K562 (cell line): ENCODE results near the gene ALCAM. TPM values are rescaled to one million over a fixed set of nuclear protein-coding genes. Genes with fewer than 3 reads are reported as not detected.

Experiments used
- ATAC-seq: fragments of 200-7000 bp; cut with Tn5 transposase; 3 replicates; pipeline ENCODE4 v1.9.1; 2020; ENCODE audit warnings: moderate library complexity
- BruUV-seq: library from RNA; stranded (reverse); fragments of 400-500 nt; replicated peaks from 2 replicates; lab custom pipeline; 2021; lab: Mats Ljungman, UMichigan
- CTCF ChIA-PET: fragments of 300-600 bp; formaldehyde crosslinking; extraction: SDS; loops from one replicate; lab custom pipeline; 2021; ENCODE audit warnings: low intra/inter-chr PET ratio; lab: Yijun Ruan, JAX
- POLR2A ChIA-PET: fragments of 300-600, 350-650 bp; sonication (Branson Sonifier 250); formaldehyde crosslinking; extraction: SDS; loops from one replicate; lab custom pipeline; 2021; ENCODE audit warnings: antibody characterized with exemption, inconsistent platforms; lab: Yijun Ruan, JAX
- DNase-seq, 4 experiments: peaks; one replicate each; pipeline versions ENCODE4 v3.0.0 to v3.0.0-alpha.2; 2011 to 2018; ENCODE audit warnings: low spot score in 3 of 4, mixed read lengths in 3 of 4; ENCODE audit errors: extremely low read depth in 1 of 4
- FAIRE-seq: peaks from 2 replicates; lab custom pipeline; 2011; peaks lifted over from hg19 to GRCh38; lab: Jason Lieb, UNC
- H2AFZ ChIP-seq: 2 replicates; pipeline ENCODE4 v1.6.0; 2011; ENCODE audit warnings: low read depth, low read length, control low read depth, inconsistent platforms
- H3K27ac ChIP-seq: fragments of 200-600 bp; 3 replicates; pipeline ENCODE4 v1.8.0; 2011; ENCODE audit warnings: low read depth, mild to moderate bottlenecking, control low read depth, inconsistent platforms, low read length, moderate library complexity, mixed read lengths; ENCODE audit errors: extremely low read depth
- H3K27me3 ChIP-seq, 2 experiments: fragments of 300-600 bp in 1 of 2; 2 replicates in 1 of 2; 3 replicates in 1 of 2; pipeline versions ENCODE4 v1.6.0 to v1.8.0; 2011; ENCODE audit warnings: inconsistent platforms in 2 of 2, low read length in 2 of 2, mild to moderate bottlenecking in 1 of 2, mixed read lengths in 1 of 2, moderate library complexity in 1 of 2; ENCODE audit not compliant: control insufficient read depth in 2 of 2, insufficient read depth in 2 of 2
- H3K36me3 ChIP-seq: fragments of 300-600 bp; 3 replicates; pipeline ENCODE4 v1.8.0; 2011; ENCODE audit warnings: mild to moderate bottlenecking, low read length, inconsistent platforms; ENCODE audit not compliant: control insufficient read depth, insufficient read depth
- H3K4me1 ChIP-seq, 2 experiments: fragments of 200-600 bp in 1 of 2; replicated peaks in 1 of 2; 2 replicates in 1 of 2; 3 replicates in 1 of 2; pipeline versions ENCODE4 v1.5.1 to v1.8.0; 2011; ENCODE audit warnings: inconsistent platforms in 2 of 2, low read length in 2 of 2, mild to moderate bottlenecking in 1 of 2, mixed read lengths in 1 of 2, moderate library complexity in 1 of 2; ENCODE audit not compliant: control insufficient read depth in 2 of 2, insufficient read depth in 2 of 2
- H3K4me2 ChIP-seq: 2 replicates; pipeline ENCODE4 v1.6.1; 2011; ENCODE audit warnings: low read length, control low read depth, inconsistent platforms, mixed read lengths; ENCODE audit not compliant: insufficient read depth
- H3K4me3 ChIP-seq: fragments of 200-600 bp; sonication (generic), shearing (Covaris generic); 2 replicates; pipeline ENCODE4 v1.5.1; 2016; ENCODE audit warnings: control low read depth, inconsistent platforms
- H3K79me2 ChIP-seq: fragments of 200-600 bp; 3 replicates; pipeline ENCODE4 v1.8.0; 2011; ENCODE audit warnings: low read length, inconsistent platforms; ENCODE audit not compliant: control insufficient read depth, insufficient read depth
- H3K9ac ChIP-seq, 2 experiments: 2 replicates each; pipeline versions ENCODE4 v1.6.0 to v1.6.1; 2011; ENCODE audit warnings: low read depth in 2 of 2, low read length in 2 of 2, control low read depth in 1 of 2, inconsistent platforms in 1 of 2, mild to moderate bottlenecking in 1 of 2, mixed read lengths in 1 of 2; ENCODE audit not compliant: insufficient read depth in 1 of 2
- H3K9me1 ChIP-seq: one replicate; pipeline ENCODE4 v1.6.0; 2011; ENCODE audit warnings: inconsistent platforms, mild to moderate bottlenecking, low read length, moderate library complexity; ENCODE audit not compliant: control insufficient read depth, insufficient read depth
- H3K9me3 ChIP-seq: replicated peaks from 2 replicates; pipeline ENCODE4 v1.5.1; 2011; ENCODE audit warnings: low read depth, low read length, inconsistent platforms; ENCODE audit not compliant: control insufficient read depth, insufficient read depth
- H4K20me1 ChIP-seq: replicated peaks from 2 replicates; pipeline ENCODE4 v1.6.1; 2011; ENCODE audit warnings: low read length, inconsistent platforms, mixed read lengths; ENCODE audit not compliant: control insufficient read depth, insufficient read depth
- HOXB6 ChIP-seq: fragments of 250-450 bp; sonication (Bioruptor Pico); IDR thresholded peaks from 2 replicates; pipeline ENCODE4 v1.5.1; 2022; ENCODE audit warnings: mild to moderate bottlenecking, borderline replicate concordance
- MCM5 ChIP-seq: fragments of 450-650 bp; IDR thresholded peaks from 2 replicates; pipeline ENCODE4 v1.6.1; 2016; ENCODE audit warnings: low read depth
- TBL1XR1 ChIP-seq, 2 experiments: IDR thresholded peaks; 2 replicates each; pipeline ENCODE4 v1.6.1; 2012; ENCODE audit warnings: improper control_type of control experiment in 2 of 2, low read length in 2 of 2, mild to moderate bottlenecking in 1 of 2
- TCF7L2 ChIP-seq: fragments of 150-350 bp; IDR thresholded peaks from 2 replicates; pipeline ENCODE4 v1.6.1; 2016; ENCODE audit warnings: low read depth, mild to moderate bottlenecking, low read length, moderate library complexity
- TFAM ChIP-seq: fragments of 250-450 bp; sonication (Bioruptor Pico); conservative IDR thresholded peaks from 2 replicates; pipeline ENCODE4 v1.5.0; 2021; ENCODE audit warnings: mild to moderate bottlenecking, moderate library complexity
- ZNF175 ChIP-seq: fragments of 200-800 bp; sonication (Bioruptor generic); IDR thresholded peaks from 2 replicates; pipeline ENCODE4 v1.6.1; 2016; ENCODE audit warnings: low read depth, mild to moderate bottlenecking, missing genetic modification characterization, missing compliant biosample characterization
- WGBS: fragments of 100-300 bp; shearing (Covaris generic); methylation state at CpG from one replicate; pipeline ENCODE4 v1.1.6; 2016; ENCODE audit warnings: low coverage, mixed read lengths; ENCODE audit not compliant: insufficient coverage; ENCODE audit errors: missing lambda C conversion rate; 5-methylcytosine and 5-hydroxymethylcytosine counted together
- in situ Hi-C: fragments of 300-500 bp; cut with MboI; formaldehyde crosslinking; loops from 4 replicates; pipeline ENCODE4 v1.15.0; 2018; ENCODE audit warnings: inconsistent platforms, mixed read lengths
- intact Hi-C: fragments of 100-400 bp; cut with micrococcal nuclease; formaldehyde crosslinking; loops from 2 replicates; pipeline ENCODE4 v1.14.2; 2022
- polyA plus RNA-seq, 8 experiments: library from polyadenylated mRNA; depleted of rRNA in 4 of 8; stranded (reverse) in 5 of 8; unstranded in 3 of 8; fragments of >200 nt; fragmentation: Nextera tagmentation in 2 of 8; fragmentation: Illumina TruSeq in 1 of 8; extraction: Ambion mirVana in 2 of 8; extraction: Trizol in 1 of 8; gene quantifications; 2 replicates each; pipeline versions ENCODE4 v1.2.1 to v1.2.3, GENCODE V29; 2011 to 2014; ENCODE audit warnings: inconsistent platforms in 1 of 8, missing spikeins in 1 of 8
- total RNA-seq, 7 experiments: library from RNA; depleted of rRNA in 6 of 7; stranded (reverse); fragments of >200 nt in 6 of 7; fragmentation: Illumina TruSeq in 2 of 7; extraction: Trizol in 2 of 7; gene quantifications; 2 replicates each; pipeline versions ENCODE4 v1.2.1 to v1.2.3, GENCODE V29; 2011 to 2021; ENCODE audit warnings: low replicate concordance in 1 of 7
- TF ChIP-seq, protein P1 (sequence below), 2 experiments: fragments of 450-650 bp in 1 of 2; sonication (generic) in 1 of 2; formaldehyde crosslinking; conservative IDR thresholded peaks; 2 replicates each; pipeline versions ENCODE4 v1.4.0 to v1.8.1; 2020 to 2022; ENCODE audit warnings: mild to moderate bottlenecking in 1 of 2, missing genetic modification reagents in 1 of 2
- TF ChIP-seq, protein P2 (sequence below): sonication (generic); formaldehyde crosslinking; IDR thresholded peaks from 2 replicates; pipeline ENCODE4 v1.8.0; 2023; ENCODE audit warnings: missing genetic modification reagents, mild to moderate bottlenecking, borderline replicate concordance

ALCAM gene
- total and polyA plus RNA-seq, 9 of the 15 experiments (the other 6 are each of a cell fraction or from before 2014, with no cell fraction given), result 0.03 to 0.98 (median 0.14) TPM; not detected in 1

DNA sequence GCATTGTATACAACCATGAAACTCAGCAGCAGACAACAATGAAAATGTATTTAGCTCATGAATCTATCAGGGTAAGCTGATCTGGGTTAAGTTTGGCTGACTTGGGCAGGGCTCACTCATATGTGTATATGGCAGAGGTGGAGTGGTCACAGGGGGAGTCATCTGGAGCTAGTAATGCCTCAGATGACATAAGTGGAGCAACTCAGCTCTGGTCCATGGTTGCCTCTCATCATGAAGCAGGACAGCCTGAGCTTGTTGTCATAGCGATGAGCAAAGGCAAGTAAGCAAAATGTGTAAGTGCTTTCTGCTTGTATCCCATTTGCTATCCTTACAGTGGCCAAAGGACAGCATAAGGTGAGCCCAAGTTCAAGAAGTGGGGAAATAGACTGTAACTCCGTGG lies 64.5 kb downstream of the ALCAM start:
- Histone ChIP-seq H3K27me3 (no peaks in the 10 kb centered on the region), H4K20me1 (no peaks in the 10 kb centered on the region), H2AFZ (no peak overlapping the region), H3K9me3 (no peaks in the 10 kb centered on the region), H3K4me3 (no peak overlapping the region), H3K36me3 (no peaks in the 10 kb centered on the region), H3K4me1 (no peaks in the 10 kb centered on the region), H3K9ac (no peak overlapping the region), H3K27ac (no peak overlapping the region), H3K9me1 (no peaks in the 10 kb centered on the region), H3K4me2 (no peak overlapping the region), H3K79me2 (no peaks in the 10 kb centered on the region)
- DNase-seq, result no peak
- POLR2A ChIA-PET, result no interaction called here
- WGBS, result 0% methylated on average over 2 of the region's 2 CpGs
- in situ Hi-C loops (no loop called here), intact Hi-C loops (no loop called here)
- TF ChIP-seq ZNF175 (CRISPR knock-in tag) (no peak), HOXB6 (CRISPR knock-in tag) (no peak)
- CTCF ChIA-PET, result no interaction called here
- ATAC-seq, result no peak
- no TSS peak for BruUV-seq
- FAIRE-seq, result no peak

DNA sequence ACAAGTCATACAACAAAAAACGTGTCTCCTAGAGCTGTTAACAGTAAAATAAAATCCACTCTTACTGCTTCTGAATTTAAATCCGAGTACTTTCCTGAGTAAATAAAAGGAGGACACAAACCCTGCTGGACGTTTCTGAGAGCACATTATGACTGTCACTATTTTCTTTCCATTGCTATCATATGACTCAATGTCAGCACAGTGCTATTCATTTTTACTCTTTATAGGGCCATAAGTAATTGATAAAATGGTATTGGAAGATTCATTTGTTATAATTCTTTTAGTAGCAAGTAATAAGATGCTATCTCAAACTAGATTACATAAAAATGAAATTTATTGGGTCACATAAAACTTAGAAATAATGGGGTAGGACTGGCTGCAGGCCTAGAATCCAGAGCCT lies 68.6 kb downstream of the ALCAM start:
- BruUV-seq, result no TSS peak
- in situ Hi-C loops, result no loop called here
- WGBS, result 0% methylated on average over 3 of the region's 3 CpGs
- TF ChIP-seq, protein P1, sequence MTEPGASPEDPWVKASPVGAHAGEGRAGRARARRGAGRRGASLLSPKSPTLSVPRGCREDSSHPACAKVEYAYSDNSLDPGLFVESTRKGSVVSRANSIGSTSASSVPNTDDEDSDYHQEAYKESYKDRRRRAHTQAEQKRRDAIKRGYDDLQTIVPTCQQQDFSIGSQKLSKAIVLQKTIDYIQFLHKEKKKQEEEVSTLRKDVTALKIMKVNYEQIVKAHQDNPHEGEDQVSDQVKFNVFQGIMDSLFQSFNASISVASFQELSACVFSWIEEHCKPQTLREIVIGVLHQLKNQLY (CRISPR knock-in tag; conservative IDR thresholded peaks at IDR 0.05), result no peak
- TF ChIP-seq TFAM (CRISPR knock-in tag) (no peak), TBL1XR1 (IDR thresholded peaks at IDR 0.05; ENCODE audit: low read length in 2 of 2) (no peak), TCF7L2 (no peak), MCM5 (no peak)
- TF ChIP-seq, protein P2, sequence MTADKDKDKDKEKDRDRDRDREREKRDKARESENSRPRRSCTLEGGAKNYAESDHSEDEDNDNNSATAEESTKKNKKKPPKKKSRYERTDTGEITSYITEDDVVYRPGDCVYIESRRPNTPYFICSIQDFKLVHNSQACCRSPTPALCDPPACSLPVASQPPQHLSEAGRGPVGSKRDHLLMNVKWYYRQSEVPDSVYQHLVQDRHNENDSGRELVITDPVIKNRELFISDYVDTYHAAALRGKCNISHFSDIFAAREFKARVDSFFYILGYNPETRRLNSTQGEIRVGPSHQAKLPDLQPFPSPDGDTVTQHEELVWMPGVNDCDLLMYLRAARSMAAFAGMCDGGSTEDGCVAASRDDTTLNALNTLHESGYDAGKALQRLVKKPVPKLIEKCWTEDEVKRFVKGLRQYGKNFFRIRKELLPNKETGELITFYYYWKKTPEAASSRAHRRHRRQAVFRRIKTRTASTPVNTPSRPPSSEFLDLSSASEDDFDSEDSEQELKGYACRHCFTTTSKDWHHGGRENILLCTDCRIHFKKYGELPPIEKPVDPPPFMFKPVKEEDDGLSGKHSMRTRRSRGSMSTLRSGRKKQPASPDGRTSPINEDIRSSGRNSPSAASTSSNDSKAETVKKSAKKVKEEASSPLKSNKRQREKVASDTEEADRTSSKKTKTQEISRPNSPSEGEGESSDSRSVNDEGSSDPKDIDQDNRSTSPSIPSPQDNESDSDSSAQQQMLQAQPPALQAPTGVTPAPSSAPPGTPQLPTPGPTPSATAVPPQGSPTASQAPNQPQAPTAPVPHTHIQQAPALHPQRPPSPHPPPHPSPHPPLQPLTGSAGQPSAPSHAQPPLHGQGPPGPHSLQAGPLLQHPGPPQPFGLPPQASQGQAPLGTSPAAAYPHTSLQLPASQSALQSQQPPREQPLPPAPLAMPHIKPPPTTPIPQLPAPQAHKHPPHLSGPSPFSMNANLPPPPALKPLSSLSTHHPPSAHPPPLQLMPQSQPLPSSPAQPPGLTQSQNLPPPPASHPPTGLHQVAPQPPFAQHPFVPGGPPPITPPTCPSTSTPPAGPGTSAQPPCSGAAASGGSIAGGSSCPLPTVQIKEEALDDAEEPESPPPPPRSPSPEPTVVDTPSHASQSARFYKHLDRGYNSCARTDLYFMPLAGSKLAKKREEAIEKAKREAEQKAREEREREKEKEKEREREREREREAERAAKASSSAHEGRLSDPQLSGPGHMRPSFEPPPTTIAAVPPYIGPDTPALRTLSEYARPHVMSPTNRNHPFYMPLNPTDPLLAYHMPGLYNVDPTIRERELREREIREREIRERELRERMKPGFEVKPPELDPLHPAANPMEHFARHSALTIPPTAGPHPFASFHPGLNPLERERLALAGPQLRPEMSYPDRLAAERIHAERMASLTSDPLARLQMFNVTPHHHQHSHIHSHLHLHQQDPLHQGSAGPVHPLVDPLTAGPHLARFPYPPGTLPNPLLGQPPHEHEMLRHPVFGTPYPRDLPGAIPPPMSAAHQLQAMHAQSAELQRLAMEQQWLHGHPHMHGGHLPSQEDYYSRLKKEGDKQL (CRISPR knock-in tag), result no peak

More for the DNA sequence above, 68.6 kb downstream of the ALCAM start:
- FAIRE-seq, result no peak
- ChIA-PET CTCF (no interaction called here), POLR2A (interaction anchor here (0.7 kb wide), 1 partner anchor 1352 kb away, joined by 3 read pairs; no protein-coding TSS in a partner anchor)
- H3K27ac ChIP-seq, result no peak overlapping the region
- H2AFZ ChIP-seq, result no peak overlapping the region
- H3K79me2 ChIP-seq, result no peaks in the 10 kb centered on the region
- H3K27me3 ChIP-seq, result no peaks in the 10 kb centered on the region
- H3K36me3 ChIP-seq, result no peaks in the 10 kb centered on the region
- no peak overlapping the region for H3K4me3 ChIP-seq
- H3K9ac ChIP-seq, result no peak overlapping the region
- no peak for DNase-seq
- no peak for ATAC-seq
- intact Hi-C loops, result no loop called here
- no peaks in the 10 kb centered on the region for H3K9me1 ChIP-seq
- no peaks in the 10 kb centered on the region for H3K4me1 ChIP-seq
- H3K4me2 ChIP-seq, result no peak overlapping the region
- H3K9me3 ChIP-seq, result no peaks in the 10 kb centered on the region
- H4K20me1 ChIP-seq, result no peaks in the 10 kb centered on the region
